ENCODE measurements around the gene NDUFAF7.
"Not testable (repeated sequence)": the region's sequence is repeated elsewhere in the genome, so short reads cannot be mapped to it uniquely, and the experiment has no call there.

NDUFAF7 gene

GRCh38 chr2:37231241-37232130, at the start of gene NDUFAF7, which contains the start of gene CEBPZ:
Gene NDUFAF7, plus strand, starts transcription at chr2:37231658. Its CDS starts 48 bp downstream, at chr2:37231706.
Gene CEBPZ, minus strand, starts transcription at chr2:37231596. Its CDS starts 29 bp downstream, at chr2:37231567.
- DNase-seq = peak; percentile 87

GRCh38 chr2:37181726-37182684, 49.5 kb upstream of the NDUFAF7 start:
- no peak for DNase-seq

GRCh38 chr2:37188570-37188969, 42.9 kb upstream of the NDUFAF7 start, which contains the start of gene SULT6B1:
Gene SULT6B1, minus strand, starts transcription at chr2:37188670. Its CDS starts 30 bp downstream, at chr2:37188640.
- DNase-seq = no peak

- no peak for DNase-seq
These were observed 41.9 kb upstream of the NDUFAF7 start for GRCh38 chr2:37189452-37190153.

- DNase-seq = no peak
These were observed 41.2 kb upstream of the NDUFAF7 start for GRCh38 chr2:37190290-37190689.

GRCh38 chr2:37191253-37191652, 40.2 kb upstream of the NDUFAF7 start:
- DNase-seq = no peak

- DNase-seq = no peak
These were observed 39.7 kb upstream of the NDUFAF7 start for GRCh38 chr2:37191747-37192146.

- no peak for DNase-seq
These were observed 38.9 kb upstream of the NDUFAF7 start for GRCh38 chr2:37192551-37192950.

- not testable (repeated sequence) for DNase-seq
These were observed 35.6 kb upstream of the NDUFAF7 start for GRCh38 chr2:37195862-37196319.

- peak; percentile 75 for DNase-seq
These were observed 34.9 kb upstream of the NDUFAF7 start, which contains the start of gene CEBPZOS for GRCh38 chr2:37196320-37197195. Gene CEBPZOS, plus strand, starts transcription at chr2:37196496. Its CDS starts 3,209 bp downstream, at chr2:37199705.

GRCh38 chr2:37198681-37199065, 32.8 kb upstream of the NDUFAF7 start:
- no peak for DNase-seq

GRCh38 chr2:37201208-37201607, 30.2 kb upstream of the NDUFAF7 start:
- DNase-seq = no peak

- no peak for DNase-seq
These were observed 29.7 kb upstream of the NDUFAF7 start for GRCh38 chr2:37201766-37202165.

- DNase-seq = no peak
These were observed 27.8 kb upstream of the NDUFAF7 start for GRCh38 chr2:37203708-37204107.

GRCh38 chr2:37205071-37205661, 26.3 kb upstream of the NDUFAF7 start:
- DNase-seq = not testable (repeated sequence)

GRCh38 chr2:37205689-37206341, 25.6 kb upstream of the NDUFAF7 start:
- no peak for DNase-seq

- DNase-seq = not testable (repeated sequence)
These were observed 24.7 kb upstream of the NDUFAF7 start for GRCh38 chr2:37206760-37207159.

- no peak for DNase-seq
These were observed 20.2 kb upstream of the NDUFAF7 start for GRCh38 chr2:37211212-37211611.

GRCh38 chr2:37211939-37212338, 19.5 kb upstream of the NDUFAF7 start:
- DNase-seq = no peak

GRCh38 chr2:37215250-37215649, 16.2 kb upstream of the NDUFAF7 start:
- no peak for DNase-seq
